Tibial nerve (tissue), 4 donors: ENCODE measurements around the gene SUGCT. TPM values are rescaled to one million over a fixed set of nuclear protein-coding genes. Genes with fewer than 3 reads are reported as not detected.

Experiments
- DNase-seq, 2 donors: peaks; one replicate each; pipeline ENCODE4 v3.0.0-alpha.2; 2019; ENCODE audit warnings: low spot score in 2 of 2
- H3K27ac ChIP-seq, 4 donors: fragments of 200-600 bp; sonication (generic) in 3 of 4; one replicate each; pipeline ENCODE4 v1.5.1; 2017 to 2019; ENCODE audit warnings: mild to moderate bottlenecking in 1 of 4
- H3K27me3 ChIP-seq, 2 donors: fragments of 200-600 bp; sonication (generic) in 1 of 2; one replicate each; pipeline versions ENCODE4 v1.5.1 to v1.6.0; 2017 to 2019
- H3K36me3 ChIP-seq, 3 donors: fragments of 200-600 bp; sonication (generic); one replicate each; pipeline ENCODE4 v1.5.1; 2018 to 2019
- H3K4me1 ChIP-seq, 4 donors: fragments of 200-600 bp; sonication (generic) in 3 of 4; one replicate each; pipeline ENCODE4 v1.5.1; 2017 to 2019
- H3K4me3 ChIP-seq, 4 donors: fragments of 200-600 bp; sonication (generic) in 3 of 4; one replicate each; pipeline ENCODE4 v1.5.1; 2017 to 2019; ENCODE audit warnings: mild to moderate bottlenecking in 1 of 4, moderate library complexity in 1 of 4
- H3K9me3 ChIP-seq, 4 donors: fragments of 200-600 bp; sonication (generic) in 3 of 4; one replicate each; pipeline ENCODE4 v1.5.1; 2017 to 2019
- CTCF ChIP-seq, 5 experiments: fragments of 200-600 bp in 3 of 5; fragments of 450-650 bp in 2 of 5; sonication (generic) in 3 of 5; IDR thresholded peaks; one replicate each; pipeline ENCODE4 v1.5.1; 2016 to 2019; ENCODE audit warnings: antibody characterized with exemption in 5 of 5, mild to moderate bottlenecking in 3 of 5, moderate library complexity in 2 of 5
- EP300 ChIP-seq, 2 donors: sonication (generic); formaldehyde crosslinking; IDR thresholded peaks; one replicate each; pipeline ENCODE4 v1.6.1; 2017; ENCODE audit warnings: antibody characterized with exemption in 2 of 2, mild to moderate bottlenecking in 1 of 2
- POLR2A ChIP-seq, 2 donors: fragments of 450-650 bp; IDR thresholded peaks; one replicate each; pipeline ENCODE4 v1.6.1; 2017; ENCODE audit warnings: antibody characterized with exemption in 2 of 2, mild to moderate bottlenecking in 2 of 2, moderate library complexity in 2 of 2
- WGBS, 2 donors: methylation state at CpG; one replicate each; pipeline ENCODE4 v1.1.5; 2018; 5-methylcytosine and 5-hydroxymethylcytosine counted together
- small RNA-seq: library from RNA; depleted of rRNA; stranded (forward); fragments of <200 nt; gene quantifications from one replicate; pipeline ENCODE3, GENCODE V24; 2016
- total RNA-seq, 4 donors: library from RNA; depleted of rRNA; stranded (reverse); fragments of >200 nt; gene quantifications; one replicate each; pipeline ENCODE4 v1.1.0, GENCODE V29; 2016

Gene SUGCT
- total RNA-seq, 4 donors from 2014 or later = 2.7 to 20.8 (median 6.2) TPM

- 83 to 90% methylated on average over 10 of the region's 10 CpGs for WGBS, 2 donors
- no peak overlapping the region for H3K27ac ChIP-seq
Measured at GRCh38 chr7:40909346-40909980, 774.7 kb downstream of the SUGCT start.

More at GRCh38 chr7:40909346-40909980, 774.7 kb downstream of the SUGCT start:
- TF ChIP-seq POLR2A (IDR thresholded peaks at IDR 0.05) (no peak), CTCF (IDR thresholded peaks at IDR 0.05) (no peak), EP300 (IDR thresholded peaks at IDR 0.05) (no peak)
- DNase-seq = no peak
- H3K4me3 ChIP-seq = no peak overlapping the region
- no peaks in the 10 kb centered on the region for H3K36me3 ChIP-seq
- no peaks in the 10 kb centered on the region for H3K9me3 ChIP-seq
- H3K27me3 ChIP-seq = no peaks in the 10 kb centered on the region
- H3K4me1 ChIP-seq = no peaks in the 10 kb centered on the region

Small RNAs within 50 kb of the gene (small RNA-seq; reads per million reads assigned to genes)
- gene AC006023.1 (not detected), gene AC006023.2 (not detected)

Other genes with a start within 250 kb of the SUGCT start
- gene CDK13, start 184.7 kb upstream of the SUGCT start, total RNA-seq = 100 to 1,000 TPM in 3 of 4 donors, 10 to 100 TPM in 1; 87.8 to 128 (median 114) TPM
- 10 to 100 TPM; 29.9 to 70.8 (median 55.0) TPM for gene MPLKIP, start 383 bp upstream of the SUGCT start, total RNA-seq